Loucy (cell line): Measurements from ENCODE around the gene CENPF.

ENCODE experiments used
- H2AFZ ChIP-seq: fragments of 200-600 bp; sonication (generic); 2 replicates; pipeline ENCODE4 v1.6.0; 2016; ENCODE audit warnings: antibody characterized with exemption, mild to moderate bottlenecking, low read length, moderate library complexity
- H3F3A ChIP-seq: fragments of 200-600 bp; 2 replicates; pipeline ENCODE4 v1.6.0; 2016; ENCODE audit warnings: antibody characterized with exemption, low read depth, mild to moderate bottlenecking
- H3K27me3 ChIP-seq: fragments of 200-600 bp; sonication (generic); 2 replicates; pipeline ENCODE4 v1.6.1; 2014; ENCODE audit warnings: low read length, mild to moderate bottlenecking; ENCODE audit not compliant: insufficient read depth, poor library complexity, severe bottlenecking
- H3K36me3 ChIP-seq: fragments of 200-600 bp; sonication (generic); 2 replicates; pipeline ENCODE4 v1.6.1; 2016; ENCODE audit warnings: low read length; ENCODE audit not compliant: insufficient read depth
- H3K4me1 ChIP-seq: fragments of 200-600 bp; sonication (generic); 2 replicates; pipeline ENCODE4 v1.5.1; 2014; ENCODE audit warnings: low read length, mild to moderate bottlenecking; ENCODE audit not compliant: insufficient read depth, poor library complexity, severe bottlenecking
- H3K4me2 ChIP-seq: fragments of 200-600 bp; sonication (generic); 2 replicates; pipeline ENCODE4 v1.6.0; 2014; ENCODE audit warnings: antibody characterized with exemption, low read length, low read depth, mild to moderate bottlenecking; ENCODE audit not compliant: poor library complexity, severe bottlenecking
- H3K4me3 ChIP-seq: fragments of 200-600 bp; sonication (generic); 2 replicates; pipeline ENCODE4 v1.5.1; 2014; ENCODE audit warnings: low read length, mild to moderate bottlenecking, mixed read lengths; ENCODE audit not compliant: poor library complexity, severe bottlenecking
- H3K79me2 ChIP-seq: fragments of 200-600 bp; sonication (generic); 2 replicates; pipeline ENCODE4 v1.6.1; 2014; ENCODE audit warnings: low read length; ENCODE audit not compliant: insufficient read depth
- H3K9ac ChIP-seq: fragments of 200-600 bp; sonication (generic); 2 replicates; pipeline ENCODE4 v1.6.0; 2014; ENCODE audit warnings: mild to moderate bottlenecking, low read depth, low read length, moderate library complexity; ENCODE audit not compliant: poor library complexity, severe bottlenecking
- H3K9me2 ChIP-seq: fragments of 200-600 bp; sonication (generic); replicated peaks from 2 replicates; pipeline ENCODE4 v1.6.1; 2016; ENCODE audit warnings: low read depth, low read length, mixed read lengths
- H3K9me3 ChIP-seq: fragments of 200-600 bp; sonication (generic); 2 replicates; pipeline ENCODE4 v1.6.1; 2014; ENCODE audit warnings: mild to moderate bottlenecking, antibody characterized with exemption, low read length, low read depth; ENCODE audit not compliant: insufficient read depth
- H4K20me1 ChIP-seq: fragments of 200-600 bp; sonication (generic); 2 replicates; pipeline ENCODE4 v1.6.0; 2014; ENCODE audit warnings: antibody characterized with exemption, low read length, mild to moderate bottlenecking; ENCODE audit not compliant: insufficient read depth, poor library complexity, severe bottlenecking
- CTCF ChIP-seq: fragments of 200-600 bp; sonication (generic); conservative IDR thresholded peaks from 2 replicates; pipeline ENCODE4 v1.5.1; 2014; ENCODE audit warnings: mild to moderate bottlenecking, antibody characterized with exemption, low read length
- EZH2phosphoT487 ChIP-seq: fragments of 200-600 bp; IDR thresholded peaks from 2 replicates; pipeline ENCODE4 v1.6.1; 2018; ENCODE audit warnings: antibody characterized with exemption, mild to moderate bottlenecking, moderate library complexity, borderline replicate concordance

Gene CENPF

GRCh38 chr1:214634267-214634666 lies 31.3 kb downstream of the CENPF start:
- H3K9me3 ChIP-seq: no peaks in the 10 kb centered on the region
- H3F3A ChIP-seq: no peaks in the 10 kb centered on the region
- H3K36me3 ChIP-seq: peaks cover 100% of the 10 kb centered on the region
- H2AFZ ChIP-seq: no peak overlapping the region
- peaks cover 21% of the 10 kb centered on the region for H3K4me1 ChIP-seq
- H3K4me3 ChIP-seq: no peak overlapping the region
- no peak for TF ChIP-seq EZH2phosphoT487
- no peak for TF ChIP-seq CTCF
- H3K9ac ChIP-seq: no peak overlapping the region
- H3K79me2 ChIP-seq: peaks cover 63% of the 10 kb centered on the region
- no peak overlapping the region for H3K4me2 ChIP-seq
- no peaks in the 10 kb centered on the region for H3K27me3 ChIP-seq
- peaks cover 9% of the 10 kb centered on the region for H4K20me1 ChIP-seq
- no peaks in the 10 kb centered on the region for H3K9me2 ChIP-seq

GRCh38 chr1:214635086-214635485 lies 32.1 kb downstream of the CENPF start:
- Histone ChIP-seq H3K36me3 (peaks cover 100% of the 10 kb centered on the region), H3F3A (no peaks in the 10 kb centered on the region), H3K4me2 (no peak overlapping the region), H3K9ac (no peak overlapping the region), H3K4me1 (peaks cover 21% of the 10 kb centered on the region), H3K9me3 (no peaks in the 10 kb centered on the region), H3K27me3 (no peaks in the 10 kb centered on the region), H3K4me3 (no peak overlapping the region), H2AFZ (no peak overlapping the region), H3K9me2 (no peaks in the 10 kb centered on the region), H3K79me2 (peaks cover 63% of the 10 kb centered on the region), H4K20me1 (peaks cover 6% of the 10 kb centered on the region)
- no peak for TF ChIP-seq EZH2phosphoT487
- TF ChIP-seq CTCF: no peak

GRCh38 chr1:214635506-214635905 lies 32.5 kb downstream of the CENPF start:
- TF ChIP-seq EZH2phosphoT487 (no peak), CTCF (no peak)
- Histone ChIP-seq H2AFZ (no peak overlapping the region), H3K36me3 (peaks cover 100% of the 10 kb centered on the region), H3K4me1 (peaks cover 21% of the 10 kb centered on the region), H3K9me3 (no peaks in the 10 kb centered on the region), H3K4me2 (no peak overlapping the region), H3K79me2 (peaks cover 60% of the 10 kb centered on the region), H3K9ac (no peak overlapping the region), H3F3A (no peaks in the 10 kb centered on the region), H3K27me3 (no peaks in the 10 kb centered on the region), H3K4me3 (no peak overlapping the region), H4K20me1 (peaks cover 6% of the 10 kb centered on the region), H3K9me2 (no peaks in the 10 kb centered on the region)
